GM18873 (cell line): Measurements from ENCODE around the gene ADAP2.
"Not testable (repeated sequence)": the region's sequence is repeated elsewhere in the genome, so short reads cannot be mapped to it uniquely, and the experiment has no call there.

Source experiments
- ATAC-seq: cut with Tn5 transposase; IDR thresholded peaks from one replicate; pipeline ENCODE4 v1.9.1; 2021; ENCODE audit warnings: mild to moderate bottlenecking, moderate library complexity, moderate number of reproducible peaks; ENCODE audit not compliant: unreplicated experiment, low FRiP score

The ADAP2 gene, protein sequence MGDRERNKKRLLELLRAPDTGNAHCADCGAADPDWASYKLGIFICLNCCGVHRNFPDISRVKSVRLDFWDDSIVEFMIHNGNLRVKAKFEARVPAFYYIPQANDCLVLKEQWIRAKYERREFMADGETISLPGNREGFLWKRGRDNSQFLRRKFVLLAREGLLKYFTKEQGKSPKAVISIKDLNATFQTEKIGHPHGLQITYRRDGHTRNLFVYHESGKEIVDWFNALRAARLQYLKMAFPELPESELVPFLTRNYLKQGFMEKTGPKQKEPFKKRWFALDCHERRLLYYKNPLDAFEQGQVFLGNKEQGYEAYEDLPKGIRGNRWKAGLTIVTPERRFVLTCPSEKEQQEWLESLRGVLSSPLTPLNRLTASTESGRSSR

DNA sequence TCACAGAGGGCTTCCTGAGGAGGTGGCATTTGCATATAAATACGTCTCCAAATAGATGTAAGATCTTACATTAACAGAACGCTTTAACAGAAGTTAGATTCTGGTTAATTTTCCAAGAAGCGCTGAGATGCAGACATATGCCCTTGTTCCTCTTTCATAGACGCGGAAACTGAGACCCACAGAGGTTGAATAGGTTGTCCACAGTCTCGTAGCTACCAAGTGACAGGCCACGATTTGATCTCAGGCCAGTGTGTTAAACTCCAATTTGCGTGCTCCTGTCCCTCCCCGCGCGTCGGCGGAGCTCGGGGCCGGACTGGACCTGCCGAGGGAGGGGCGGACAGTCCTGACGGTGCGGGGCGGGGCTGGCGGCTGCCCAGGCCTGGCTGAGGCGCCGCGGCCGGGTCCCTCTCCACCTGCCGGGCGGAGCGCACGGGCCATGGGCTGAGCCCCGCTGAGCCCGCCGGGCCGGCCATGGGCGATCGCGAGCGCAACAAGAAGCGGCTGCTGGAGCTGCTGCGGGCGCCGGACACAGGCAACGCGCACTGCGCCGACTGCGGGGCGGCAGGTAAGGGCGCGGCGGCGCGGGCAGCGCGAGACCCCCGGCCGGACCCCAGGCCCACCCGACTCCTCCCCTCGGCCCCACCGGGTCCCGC is at the start of gene ADAP2:
ADAP2 (plus strand) TSS at position 402 of the 653 bp plus-strand sequence; CDS start at position 472, 70 bp downstream.
- no peak for ATAC-seq

DNA sequence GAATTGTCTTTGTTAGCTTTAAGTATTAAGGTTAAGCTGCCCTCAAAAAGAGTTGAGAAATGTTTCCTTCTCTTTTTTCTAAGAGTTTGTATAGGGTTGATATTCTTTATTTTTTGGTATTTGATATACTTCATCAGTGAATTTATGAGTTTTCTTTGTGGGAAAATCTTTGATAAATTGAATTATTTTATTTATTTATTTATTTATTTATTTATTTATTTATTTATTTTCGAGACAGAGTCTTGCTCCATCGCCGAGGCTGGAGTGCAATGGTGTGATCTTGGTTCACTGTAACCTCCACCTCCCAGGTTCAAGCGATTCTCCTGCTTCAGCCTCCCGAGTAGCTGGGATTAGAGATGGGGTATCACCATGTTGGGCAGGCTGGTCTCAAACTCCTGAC is 35.6 kb upstream of the ADAP2 start:
- ATAC-seq, result no peak

DNA sequence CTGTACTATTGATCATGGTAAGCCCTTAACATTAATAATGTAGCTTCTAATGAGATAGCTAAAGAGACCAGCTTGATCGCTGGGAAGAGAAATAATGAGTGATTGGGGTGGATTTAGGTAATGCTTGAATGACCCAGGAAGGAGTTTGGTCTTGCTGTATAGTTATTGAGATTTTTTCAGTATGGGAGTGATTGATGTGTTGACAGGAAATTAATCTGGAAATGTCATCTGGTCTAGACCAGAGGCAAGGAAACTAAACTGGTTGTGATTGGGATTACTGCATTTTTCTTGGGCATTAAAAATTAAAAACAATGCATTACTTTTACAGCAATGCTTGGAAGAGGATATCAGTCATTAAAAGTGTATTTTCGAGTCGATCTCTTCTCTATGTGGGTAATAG is 27.5 kb upstream of the ADAP2 start:
- no peak for ATAC-seq

GRCh38 chr17:30897311-30897710 is 24.4 kb upstream of the ADAP2 start:
- ATAC-seq, result no peak

DNA sequence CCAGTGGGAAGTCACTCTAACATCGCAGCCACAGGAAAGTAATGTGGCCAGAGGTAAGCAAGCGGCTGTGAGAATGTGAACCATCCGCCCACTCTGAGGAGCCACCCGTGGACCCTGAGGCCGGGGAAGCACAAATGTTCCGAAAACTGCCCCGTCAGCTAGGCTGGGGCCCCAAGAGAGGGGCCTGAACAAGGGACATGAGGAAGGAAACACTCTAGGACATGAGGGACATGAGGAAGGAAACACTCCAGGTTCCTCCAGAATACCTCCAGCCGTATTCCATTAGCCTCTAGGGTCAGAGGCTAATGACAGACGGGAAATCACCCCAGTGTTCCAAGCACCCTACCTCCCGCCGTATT is 16.0 kb upstream of the ADAP2 start:
- ATAC-seq, result no peak

GRCh38 chr17:30906101-30906911 is 15.4 kb upstream of the ADAP2 start, which contains the start of gene TEFM:
TSS of gene TEFM (minus strand) at chr17:30906238. CDS start at chr17:30906198, 40 bp downstream.
- ATAC-seq, result peak; percentile 81

DNA sequence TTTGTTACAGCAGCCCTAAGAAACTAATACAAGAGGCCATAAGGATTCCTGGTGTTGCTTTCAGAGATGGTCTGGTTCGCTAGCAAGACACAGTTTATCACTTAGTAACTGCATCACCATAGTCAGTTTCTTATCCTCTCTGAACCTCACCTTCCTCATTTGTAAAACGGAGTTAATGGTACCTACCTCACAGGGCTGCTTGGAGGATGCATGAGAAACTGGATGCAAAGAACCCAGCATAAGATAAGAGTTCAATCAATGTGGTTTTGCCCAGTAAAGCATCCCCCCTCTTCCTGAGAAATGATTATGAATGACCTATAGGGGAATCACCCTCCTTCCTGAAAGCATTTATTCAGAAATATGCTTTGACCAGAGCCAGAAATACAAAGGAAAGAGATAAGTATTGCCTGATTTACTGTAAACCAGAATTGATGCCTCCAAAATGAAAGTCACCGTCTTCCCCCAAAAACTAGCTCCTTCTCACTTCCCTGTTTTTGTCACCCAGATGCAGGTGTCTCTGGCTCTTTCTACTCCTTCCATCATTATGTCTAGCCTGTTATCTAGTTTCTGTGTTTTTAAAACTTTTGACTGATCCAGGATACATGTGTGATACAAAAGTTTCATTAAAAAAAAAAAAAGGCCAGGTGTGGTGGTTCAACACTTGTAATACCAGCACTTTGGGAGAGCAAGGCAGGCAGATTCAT is 12.9 kb upstream of the ADAP2 start:
- ATAC-seq, result no peak

DNA sequence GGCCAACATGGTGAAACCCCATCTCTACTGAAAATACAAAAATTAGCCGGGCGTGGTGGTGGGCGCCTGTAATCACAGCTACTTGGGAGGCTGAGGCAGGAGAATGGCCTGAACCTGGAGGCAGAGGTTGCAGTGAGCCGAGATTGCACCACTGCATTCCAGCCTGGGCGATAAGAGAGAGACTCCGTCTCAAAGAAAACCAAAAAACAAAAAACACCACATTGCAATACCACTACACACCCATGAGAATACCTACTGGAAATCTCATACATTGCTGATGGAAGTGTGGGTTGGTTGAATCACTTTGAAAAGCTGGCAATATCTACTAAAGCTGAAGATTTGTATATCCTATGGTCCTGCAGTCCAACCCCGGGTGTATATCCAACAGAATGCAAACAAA is 11.6 kb upstream of the ADAP2 start:
- ATAC-seq, result not testable (repeated sequence)

GRCh38 chr17:30913955-30914354 is 7.8 kb upstream of the ADAP2 start:
- no peak for ATAC-seq

DNA sequence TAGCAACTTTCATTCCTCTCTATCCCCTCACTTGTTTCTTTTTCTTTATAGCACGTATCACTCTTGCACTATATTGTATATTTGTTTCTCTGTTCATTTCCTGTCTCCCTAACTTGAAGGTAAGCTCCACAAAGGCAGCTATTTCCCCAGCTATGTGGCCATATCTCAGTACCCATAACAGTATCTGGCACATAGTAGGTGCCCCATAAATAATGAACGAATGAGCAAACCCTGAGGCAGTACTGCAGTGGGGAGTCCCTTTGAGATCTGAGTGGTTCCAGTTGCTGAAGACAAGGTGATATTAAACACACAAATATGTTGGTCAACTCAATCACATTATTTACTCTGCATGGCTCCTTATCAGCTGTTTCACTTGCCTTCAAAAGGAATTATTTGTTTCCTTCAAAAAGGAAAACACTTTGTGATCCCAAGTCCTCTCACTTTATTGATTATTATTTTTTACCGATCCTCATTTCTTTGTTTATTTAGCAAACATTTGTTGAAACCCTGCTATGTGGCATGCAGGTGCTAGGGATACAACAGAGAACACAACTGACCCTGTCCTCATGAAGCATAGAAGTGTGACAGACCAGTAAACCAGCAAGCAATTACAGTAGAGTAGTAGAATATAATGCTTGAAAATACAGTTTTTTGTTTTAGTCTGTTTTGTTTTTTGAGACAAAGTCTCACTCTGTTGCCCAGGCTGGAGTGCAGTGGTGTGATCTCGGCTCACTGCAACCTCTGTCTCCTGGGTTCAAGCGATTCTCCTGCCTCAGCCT is 5.7 kb upstream of the ADAP2 start:
- ATAC-seq, result no peak

DNA sequence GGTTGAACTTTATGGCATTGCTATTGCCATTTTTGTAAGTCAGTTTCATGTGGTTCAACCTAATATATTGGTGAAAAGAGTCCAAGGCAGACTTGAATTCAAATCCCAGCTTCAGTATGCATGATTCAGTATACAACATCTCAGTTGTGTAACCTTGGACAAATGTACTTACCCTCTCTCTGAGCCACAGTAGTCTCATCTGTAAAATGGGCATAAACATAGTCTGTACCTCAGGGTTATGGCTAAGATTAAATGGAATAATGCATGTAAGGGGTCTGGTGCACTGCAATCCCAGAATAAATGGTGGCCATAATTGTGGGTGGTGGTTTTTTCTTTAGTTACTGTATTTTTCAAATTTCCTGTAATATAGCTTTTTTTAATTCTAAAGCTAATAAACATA is 4.7 kb upstream of the ADAP2 start:
- no peak for ATAC-seq

GRCh38 chr17:30920282-30920681 is 1.5 kb upstream of the ADAP2 start:
- no peak for ATAC-seq

DNA sequence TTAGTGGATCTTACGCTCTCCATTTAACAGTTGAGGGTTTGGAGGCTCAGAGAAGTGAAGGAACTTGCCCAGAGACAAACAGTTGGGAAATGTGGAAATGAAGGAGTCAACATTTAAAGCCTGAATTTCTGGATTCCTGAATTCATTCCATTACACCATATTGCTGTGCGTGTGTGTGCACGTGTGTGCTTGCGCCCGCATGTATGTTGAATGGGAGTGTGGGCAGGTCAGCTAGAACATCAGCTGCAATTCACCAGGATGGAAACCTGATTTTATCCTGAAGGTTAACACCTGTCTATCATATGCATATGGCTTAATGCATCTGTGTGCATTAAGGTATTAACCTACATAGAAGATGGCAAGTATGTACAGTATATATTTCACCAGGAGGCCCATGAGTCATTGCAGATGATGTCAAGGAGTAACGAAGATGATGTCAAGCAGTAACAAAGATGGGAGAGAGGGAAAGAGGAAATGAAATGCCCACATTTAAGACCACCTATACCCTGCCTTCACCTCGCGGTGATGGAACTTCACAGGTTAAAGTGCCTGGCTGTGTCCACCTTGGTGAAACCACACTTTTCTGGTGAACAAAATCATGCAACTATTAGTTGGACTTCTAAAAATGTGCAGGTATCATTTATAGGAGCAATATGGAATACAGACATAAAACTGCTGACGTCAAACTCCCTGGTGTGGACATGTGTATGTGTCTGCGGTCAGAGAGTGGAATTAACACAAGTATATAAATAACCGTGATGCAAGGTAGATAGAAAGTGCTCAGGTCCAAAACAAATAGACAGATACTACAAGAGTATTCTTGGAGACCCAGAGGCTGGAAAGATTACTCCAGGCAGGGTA is 832 bp upstream of the ADAP2 start:
- no peak for ATAC-seq

- ATAC-seq, result no peak
Measured at GRCh38 chr17:30922235-30923030, 688 bp downstream of the ADAP2 start.

GRCh38 chr17:30924341-30924740 is 2.6 kb downstream of the ADAP2 start:
- no peak for ATAC-seq

GRCh38 chr17:30926516-30926915 is 4.8 kb downstream of the ADAP2 start:
- no peak for ATAC-seq

- ATAC-seq, result no peak
Measured at GRCh38 chr17:30927756-30928155, 6.0 kb downstream of the ADAP2 start.

GRCh38 chr17:30928584-30928983 is 6.8 kb downstream of the ADAP2 start:
- ATAC-seq, result no peak
